Neural cell (in vitro differentiated cells): ENCODE data around the gene FILIP1L.

ENCODE experiments used
- TAF1 ChIP-seq: IDR thresholded peaks from 2 replicates; pipeline ENCODE4 v1.6.1; 2012; ENCODE audit warnings: low read depth
- TF ChIP-seq, protein P1 (sequence below): fragments of 450-650 bp; IDR thresholded peaks from 2 replicates; pipeline ENCODE4 v1.5.1; 2014; ENCODE audit warnings: antibody characterized with exemption, mild to moderate bottlenecking, moderate library complexity; ENCODE audit not compliant: poor library complexity, severe bottlenecking

DNA sequence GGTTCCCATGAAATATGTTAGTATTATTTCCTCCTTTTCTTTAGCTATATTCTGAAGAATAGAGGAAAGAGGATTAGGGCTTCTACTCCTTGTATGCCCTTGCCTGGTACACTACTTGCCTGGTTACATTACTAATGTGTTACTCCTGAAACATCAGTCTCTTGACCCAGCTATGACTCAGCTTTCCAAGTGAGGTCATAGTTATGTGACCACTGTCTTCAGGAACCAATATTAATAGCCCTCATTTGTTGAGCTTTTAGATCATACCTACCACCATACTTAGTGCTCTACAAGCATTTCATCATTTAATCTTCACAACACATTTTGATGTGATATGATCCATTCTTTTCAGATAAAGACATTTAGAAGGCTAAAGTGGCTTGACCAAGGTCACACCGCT is 236.3 kb downstream of the FILIP1L start:
- TF ChIP-seq, protein P1, sequence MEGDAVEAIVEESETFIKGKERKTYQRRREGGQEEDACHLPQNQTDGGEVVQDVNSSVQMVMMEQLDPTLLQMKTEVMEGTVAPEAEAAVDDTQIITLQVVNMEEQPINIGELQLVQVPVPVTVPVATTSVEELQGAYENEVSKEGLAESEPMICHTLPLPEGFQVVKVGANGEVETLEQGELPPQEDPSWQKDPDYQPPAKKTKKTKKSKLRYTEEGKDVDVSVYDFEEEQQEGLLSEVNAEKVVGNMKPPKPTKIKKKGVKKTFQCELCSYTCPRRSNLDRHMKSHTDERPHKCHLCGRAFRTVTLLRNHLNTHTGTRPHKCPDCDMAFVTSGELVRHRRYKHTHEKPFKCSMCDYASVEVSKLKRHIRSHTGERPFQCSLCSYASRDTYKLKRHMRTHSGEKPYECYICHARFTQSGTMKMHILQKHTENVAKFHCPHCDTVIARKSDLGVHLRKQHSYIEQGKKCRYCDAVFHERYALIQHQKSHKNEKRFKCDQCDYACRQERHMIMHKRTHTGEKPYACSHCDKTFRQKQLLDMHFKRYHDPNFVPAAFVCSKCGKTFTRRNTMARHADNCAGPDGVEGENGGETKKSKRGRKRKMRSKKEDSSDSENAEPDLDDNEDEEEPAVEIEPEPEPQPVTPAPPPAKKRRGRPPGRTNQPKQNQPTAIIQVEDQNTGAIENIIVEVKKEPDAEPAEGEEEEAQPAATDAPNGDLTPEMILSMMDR: no peak
- no peak for TF ChIP-seq TAF1
